ENCODE measurements around the gene SPRR2B.
"Not testable (repeated sequence)": the region's sequence is repeated elsewhere in the genome, so short reads cannot be mapped to it uniquely, and the experiment has no call there.

Gene SPRR2B

DNA sequence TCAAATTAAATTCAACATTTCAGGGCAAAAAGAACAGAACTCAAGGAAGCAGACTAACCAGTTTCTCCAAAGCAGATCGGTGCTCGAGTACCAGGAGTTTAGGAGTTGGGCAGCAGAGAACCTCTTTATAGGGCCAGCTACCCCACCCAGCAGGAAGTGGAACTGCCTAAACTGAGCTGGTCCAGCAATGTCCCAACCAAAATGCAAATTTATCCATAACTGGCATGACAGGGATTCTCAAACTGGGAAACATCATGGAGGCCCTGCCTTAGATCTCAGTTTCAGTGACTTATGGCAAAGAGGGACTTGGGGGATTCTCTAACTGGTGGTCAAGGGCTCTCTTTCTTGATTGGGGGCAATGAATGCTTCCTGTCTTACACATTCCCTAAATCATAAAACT is at the start of gene SPRR2B:
SPRR2B (minus strand) TSS at position 101 of the 400 bp plus-strand sequence. CDS start 772 bp downstream, outside the sequence.
- DNase-seq: no peak

DNA sequence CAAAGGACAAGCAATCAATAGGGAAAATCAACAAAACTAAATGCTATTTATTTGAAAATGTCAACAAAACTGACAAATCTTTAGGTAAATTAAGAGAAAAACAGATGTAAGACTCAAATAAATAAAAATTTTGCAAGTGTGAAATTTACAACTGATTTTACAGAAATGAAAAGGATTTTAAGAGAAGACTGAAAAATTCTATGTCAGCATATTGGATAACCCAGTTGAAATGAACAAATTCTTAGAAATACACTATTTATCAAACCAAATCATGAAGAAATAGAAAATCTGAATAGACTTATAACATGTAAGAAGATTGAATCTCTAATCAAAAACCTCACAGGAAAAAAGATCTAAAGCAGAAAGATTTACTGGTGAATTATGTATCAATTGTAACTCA is 49.5 kb upstream of the SPRR2B start:
- DNase-seq: no peak

DNA sequence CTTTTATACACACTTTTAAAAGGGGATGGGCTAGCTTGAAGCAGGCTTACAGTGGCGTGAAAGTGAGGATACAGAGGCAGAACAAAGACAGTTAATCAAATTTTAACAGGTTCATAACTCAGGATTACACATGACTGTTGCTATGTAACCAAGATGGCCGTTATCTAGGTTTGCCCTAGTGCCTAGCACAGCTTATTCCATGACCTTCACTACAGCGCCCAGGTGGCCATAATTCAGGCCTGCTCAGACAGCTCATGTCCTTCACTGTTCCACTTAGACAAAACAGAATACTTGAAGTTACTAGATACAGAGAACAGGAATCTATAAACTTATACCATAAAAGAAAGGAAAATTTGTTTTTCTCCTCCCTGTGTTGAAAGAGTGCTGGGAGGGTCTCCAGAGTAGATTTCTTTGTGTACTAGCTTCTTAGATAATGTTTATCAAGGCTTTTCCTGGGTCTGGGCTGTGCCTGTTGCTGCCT is 48.1 kb upstream of the SPRR2B start:
- no peak for DNase-seq

DNA sequence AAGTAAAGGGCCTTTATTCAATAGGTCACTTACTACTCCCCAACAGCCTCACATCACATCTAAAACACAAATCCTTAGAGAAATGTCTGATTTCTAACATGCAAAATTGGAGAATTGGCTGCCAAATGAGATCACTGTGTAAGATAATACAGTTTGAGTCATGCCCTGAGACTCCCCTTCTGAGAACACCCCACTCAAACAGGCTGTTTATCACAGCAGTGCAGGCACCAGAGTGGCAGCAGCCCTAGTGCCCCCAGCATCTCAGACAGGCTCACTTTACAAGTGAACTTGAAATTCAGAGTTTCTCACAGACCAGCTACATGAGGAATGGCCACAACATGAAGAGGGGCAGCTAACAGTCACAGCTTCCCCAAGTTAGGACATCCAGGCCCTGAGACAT is 43.9 kb upstream of the SPRR2B start:
- not testable (repeated sequence) for DNase-seq

DNA sequence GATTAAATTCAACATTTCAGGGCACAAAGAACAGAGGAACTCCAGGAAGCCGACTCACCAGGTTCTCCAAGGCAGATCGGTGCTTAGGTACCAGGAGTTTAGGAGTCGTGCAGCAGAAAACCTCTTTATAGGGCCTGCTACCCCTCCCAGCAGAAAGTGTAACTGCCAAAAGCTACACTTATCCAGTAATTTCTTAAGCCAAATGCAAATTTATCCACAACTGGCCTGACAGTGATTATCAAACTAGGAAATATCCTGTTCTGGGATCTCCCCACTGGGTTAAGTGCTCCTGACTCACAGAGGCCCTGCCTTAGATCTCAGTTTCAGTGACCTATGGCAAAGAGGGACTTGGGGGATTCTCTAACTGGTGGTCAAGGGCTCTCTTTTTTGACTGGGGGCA is 42.0 kb upstream of the SPRR2B start, which contains the start of gene SPRR2F:
SPRR2F (minus strand) TSS at position 101 of the 400 bp plus-strand sequence. CDS start 783 bp downstream, outside the sequence.
- no peak for DNase-seq

DNA sequence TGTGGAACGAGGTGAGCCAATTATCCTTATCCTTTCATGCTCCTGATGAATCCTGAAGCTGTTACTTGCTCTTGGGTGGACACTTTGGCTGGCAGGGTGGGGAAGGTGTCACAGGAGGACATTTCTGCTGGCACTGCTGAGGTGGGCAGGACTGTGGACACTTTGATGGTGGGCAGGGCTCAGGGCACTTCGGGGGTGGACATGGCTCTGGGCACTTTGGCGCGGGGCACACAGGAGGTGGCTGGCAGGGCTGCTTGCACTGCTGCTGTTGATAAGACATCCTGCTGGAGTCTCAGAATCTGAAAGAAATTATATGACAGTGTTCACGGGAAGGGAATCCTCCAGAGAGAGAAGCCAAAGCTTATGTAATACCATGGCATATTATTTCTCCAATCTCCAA is 41.0 kb upstream of the SPRR2B start:
- not testable (repeated sequence) for DNase-seq

DNA sequence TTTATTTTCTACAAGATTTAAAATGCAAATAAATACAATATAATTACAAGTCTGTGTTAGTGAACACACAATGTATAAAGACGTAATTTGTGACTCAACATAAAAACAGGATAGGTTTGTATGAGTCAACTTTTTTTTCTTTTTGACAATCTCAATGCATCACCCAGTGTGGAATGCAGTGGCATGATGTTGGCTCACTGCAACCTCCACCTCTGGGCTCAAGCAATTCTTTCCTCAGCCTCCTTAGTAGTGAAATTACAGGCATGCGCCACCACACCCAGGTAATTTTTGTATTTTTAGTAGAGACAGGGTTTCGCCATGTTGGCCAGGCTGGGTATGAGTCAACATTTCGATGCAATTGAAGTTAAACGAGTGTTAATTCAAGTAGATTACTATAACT is 28.8 kb upstream of the SPRR2B start:
- peak; percentile 44 for DNase-seq

DNA sequence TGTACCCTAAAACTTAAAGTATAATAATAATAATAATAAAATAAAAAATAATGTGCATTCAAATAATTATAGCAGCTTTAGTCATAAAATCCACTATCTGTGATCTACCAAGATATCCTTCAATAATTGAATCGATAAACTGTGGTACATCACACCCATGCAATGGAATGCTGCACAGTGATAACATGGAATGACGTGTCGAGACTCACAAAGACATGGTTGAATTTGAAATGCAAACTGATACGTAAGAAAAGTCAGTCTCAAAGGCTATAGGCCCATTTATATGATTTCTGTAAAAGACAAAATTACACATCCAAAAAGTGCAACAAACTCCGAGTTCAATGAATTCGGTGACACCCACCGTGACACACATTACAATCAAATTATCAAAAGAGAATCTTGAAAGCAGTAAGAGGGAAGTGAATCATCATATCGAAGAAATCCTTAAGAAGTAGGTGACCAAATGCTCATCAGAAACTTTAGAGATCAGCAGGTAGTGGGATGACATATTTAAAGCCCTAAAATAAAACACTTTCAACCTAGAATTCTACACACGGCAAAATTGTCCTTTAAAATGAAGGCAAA is 28.1 kb upstream of the SPRR2B start:
- no peak for DNase-seq

DNA sequence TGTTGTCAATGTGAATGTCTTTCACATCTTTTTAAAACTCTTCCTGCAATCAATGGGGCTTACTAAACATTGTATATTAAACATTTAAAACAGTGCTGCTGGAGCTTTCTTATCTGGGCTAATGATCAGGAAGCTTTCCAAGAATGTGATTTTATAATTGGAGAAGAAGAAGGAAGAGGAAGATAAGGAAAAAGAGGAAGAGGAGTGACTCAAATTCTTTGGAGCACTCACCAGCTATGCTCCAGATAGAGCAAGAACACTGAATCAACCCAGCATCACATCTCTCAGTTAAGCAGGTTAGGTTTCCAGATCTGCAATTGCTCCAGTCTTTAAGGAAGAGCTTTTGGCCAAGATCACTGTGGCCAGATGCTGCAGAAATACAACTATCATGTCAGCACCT is 24.4 kb upstream of the SPRR2B start:
- no peak for DNase-seq

DNA sequence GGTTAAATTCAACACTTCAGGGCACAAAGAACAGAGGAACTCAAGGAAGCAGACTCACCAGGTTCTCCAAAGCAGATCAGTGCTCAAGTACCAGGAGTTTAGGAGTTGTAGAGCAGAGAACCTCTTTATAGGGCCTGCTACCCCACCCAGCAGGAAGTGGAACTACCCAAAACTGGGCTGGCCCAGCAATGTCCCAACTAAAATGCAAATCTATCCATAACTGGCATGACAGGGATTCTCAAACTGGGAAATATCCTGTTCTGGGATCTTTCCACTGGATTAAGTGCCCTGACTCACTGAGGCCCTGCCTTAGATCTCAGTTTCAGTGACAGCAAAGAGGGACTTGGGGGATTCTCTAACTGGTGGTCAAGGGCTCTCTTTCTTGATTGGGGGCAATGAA is 23.0 kb upstream of the SPRR2B start, which contains the start of gene SPRR2E:
SPRR2E (minus strand) TSS at position 101 of the 400 bp plus-strand sequence. CDS start 775 bp downstream, outside the sequence.
- no peak for DNase-seq

DNA sequence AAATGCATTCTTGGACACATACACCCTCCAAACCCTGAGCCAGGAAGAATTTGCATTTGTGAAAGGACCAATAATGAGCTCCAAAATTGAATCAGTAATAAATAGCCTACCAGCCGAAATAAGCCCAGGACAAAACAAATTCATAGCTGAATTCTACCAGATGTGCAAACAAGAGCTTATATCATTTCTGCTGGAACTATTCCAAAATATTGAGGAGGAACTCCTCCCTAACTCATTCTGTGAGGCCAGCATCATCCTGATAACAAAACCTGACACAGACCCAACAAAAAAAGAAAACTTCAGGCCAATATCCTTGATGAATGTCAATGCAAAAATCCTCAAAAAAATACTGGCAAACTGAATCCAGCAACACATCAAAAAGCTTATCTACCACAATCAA is 16.2 kb upstream of the SPRR2B start:
- DNase-seq: no peak

DNA sequence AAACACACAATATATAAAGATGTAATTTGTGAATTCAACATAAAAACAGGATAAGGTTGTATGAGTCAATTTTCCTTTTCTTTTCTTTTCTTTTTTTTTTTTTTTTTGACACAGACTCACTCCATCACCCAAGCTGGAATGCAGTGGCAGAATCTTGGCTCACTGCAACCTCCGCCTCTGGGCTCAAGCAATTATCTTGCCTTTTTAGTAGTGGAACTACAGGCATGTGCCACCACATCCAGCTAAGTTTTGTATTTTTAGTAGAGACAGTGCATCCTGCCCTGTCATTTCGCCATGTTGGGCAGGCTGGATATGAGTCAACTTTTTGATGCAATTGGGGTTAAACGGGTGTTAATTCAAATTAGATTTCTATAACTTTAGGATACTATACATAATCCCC is 10.3 kb upstream of the SPRR2B start:
- no peak for DNase-seq

DNA sequence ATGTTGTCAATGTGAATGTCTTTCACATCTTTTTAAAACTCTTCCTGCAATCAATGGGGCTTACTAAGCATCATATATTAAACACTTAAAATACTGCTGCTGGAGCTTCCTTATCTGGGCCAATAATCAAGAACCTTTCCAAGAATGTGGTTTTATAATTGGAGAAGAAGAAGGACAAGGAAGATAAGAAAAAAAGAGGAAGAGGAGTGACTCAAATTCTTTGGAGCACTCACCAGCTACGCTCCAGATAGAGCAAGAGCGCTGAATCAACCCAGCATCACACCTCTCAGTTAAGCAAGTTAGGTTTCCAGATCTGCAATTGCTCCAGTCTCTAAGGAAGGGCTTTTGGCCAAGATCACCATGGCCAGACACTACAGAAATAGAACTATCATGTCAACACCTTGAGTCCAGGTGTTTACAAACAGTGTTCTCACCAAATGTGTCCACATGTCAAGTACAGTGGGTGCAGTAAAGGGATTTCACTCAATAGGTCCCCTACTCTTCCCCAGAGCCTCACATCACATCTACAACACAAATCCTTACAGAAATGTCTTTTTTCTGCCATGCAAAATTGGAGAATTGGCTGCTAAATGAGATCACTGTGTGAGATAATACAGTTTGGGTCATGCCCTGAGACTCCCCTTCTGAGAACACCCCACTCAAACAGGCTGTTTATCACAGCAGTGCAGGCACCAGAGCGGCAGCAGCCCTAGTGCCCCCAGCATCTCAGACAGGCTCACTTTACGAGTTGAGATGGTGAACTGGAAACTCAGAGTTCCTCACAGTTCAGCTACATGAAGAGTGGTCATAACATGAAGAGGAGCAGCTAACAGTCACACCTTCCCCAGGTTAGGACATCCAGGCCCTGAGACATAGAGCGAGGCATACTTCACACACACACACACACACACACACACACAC is 1.7 kb upstream of the SPRR2B start:
- DNase-seq: no peak

DNA sequence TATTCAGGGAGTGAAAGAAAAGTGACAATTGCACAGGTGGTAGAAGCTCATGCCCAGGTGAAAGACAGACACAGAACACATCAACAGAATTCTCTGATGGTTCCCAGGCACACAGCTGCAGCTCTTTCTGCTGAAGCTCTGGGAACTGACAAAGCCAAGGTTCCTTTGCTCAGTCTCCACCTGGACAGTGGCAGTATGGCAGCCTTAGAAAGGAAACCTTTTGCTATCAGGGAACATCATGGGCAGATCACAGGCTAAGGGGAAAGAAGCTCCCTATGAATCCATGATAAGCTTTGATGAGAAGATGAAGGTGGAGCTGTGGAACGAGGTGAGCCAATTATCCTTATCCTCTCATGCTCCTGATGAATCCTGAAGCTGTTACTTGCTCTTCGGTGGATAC is 1.2 kb downstream of the SPRR2B start:
- no peak for DNase-seq

DNA sequence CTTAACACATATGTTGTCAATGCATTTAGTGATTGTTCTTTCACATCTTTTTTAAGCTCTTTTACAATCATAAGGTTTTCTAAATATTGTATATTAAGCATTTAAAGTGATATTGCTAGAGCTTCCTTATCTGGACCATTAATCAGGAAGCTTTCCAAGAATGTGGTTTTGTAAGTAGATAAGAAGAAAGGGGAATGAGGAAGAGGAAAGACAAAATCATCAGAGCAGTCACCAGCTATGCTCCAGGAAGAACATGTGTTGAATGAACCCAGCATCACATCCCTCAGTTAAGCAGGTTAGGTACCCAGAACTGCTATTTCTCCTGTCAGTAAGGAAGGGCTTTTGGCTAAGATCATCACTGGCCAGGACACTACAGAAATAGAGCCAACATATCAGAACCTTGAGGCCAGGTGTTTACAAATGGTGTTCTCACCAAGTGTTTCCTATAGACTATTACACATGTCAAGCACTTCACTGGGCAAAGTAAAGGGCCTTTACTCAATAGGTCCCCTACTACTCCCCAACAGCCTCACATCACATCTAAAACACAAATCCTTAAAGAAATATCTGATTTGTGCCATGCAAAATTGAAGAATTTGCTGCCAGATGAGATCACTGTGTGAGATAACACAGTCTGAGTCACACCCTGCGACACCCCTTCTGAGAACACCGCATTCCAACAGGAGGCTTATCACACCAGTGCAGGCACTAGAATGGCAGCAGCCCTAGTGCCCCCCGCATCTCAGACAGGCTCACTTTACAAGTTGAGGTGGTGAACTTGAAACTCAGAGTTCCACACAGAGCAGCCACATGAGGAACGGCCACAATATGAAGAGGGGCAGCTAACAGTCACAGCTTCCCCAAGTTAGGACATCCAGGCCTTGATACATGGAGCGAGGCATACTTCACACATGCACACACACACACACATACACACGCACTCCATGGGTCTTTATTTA is 12.3 kb downstream of the SPRR2B start:
- no peak for DNase-seq

DNA sequence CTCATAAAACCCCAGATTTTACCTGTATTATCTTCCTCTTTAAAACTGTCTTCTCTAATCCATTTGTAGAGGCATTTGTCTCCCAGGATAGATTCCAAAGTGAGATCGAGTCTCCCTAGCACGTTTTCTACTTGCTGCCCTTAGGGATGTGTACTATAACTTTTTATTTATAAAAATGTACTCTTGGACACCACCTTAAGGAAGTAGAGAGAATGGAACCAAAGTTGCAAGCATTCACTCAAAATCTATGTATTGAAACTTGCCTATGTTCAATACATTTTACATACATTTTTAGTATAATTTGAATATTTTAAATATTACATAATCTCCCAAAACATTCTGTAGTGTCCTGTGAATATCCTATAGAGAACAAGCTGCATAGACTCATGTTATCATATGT is 13.3 kb downstream of the SPRR2B start:
- DNase-seq: no peak

DNA sequence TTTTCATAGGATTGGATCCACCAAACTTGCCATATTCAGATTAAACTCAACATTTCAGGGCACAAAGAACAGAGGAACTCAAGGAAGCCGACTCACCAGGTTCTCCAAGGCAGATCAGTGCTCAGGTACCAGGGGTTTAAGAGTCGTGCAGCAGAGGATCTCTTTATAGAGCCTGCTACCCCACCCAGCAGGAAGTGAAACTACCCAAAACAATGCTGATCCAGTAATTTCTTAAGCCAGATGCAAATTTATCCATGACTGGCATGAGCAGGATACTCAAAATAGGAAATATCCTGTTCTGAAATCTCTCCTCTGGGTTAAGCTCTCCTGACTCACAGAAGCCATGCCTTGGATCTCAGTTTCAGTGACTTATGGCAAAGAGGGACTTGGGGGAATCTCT is 14.0 kb downstream of the SPRR2B start, which contains the start of gene SPRR2A:
SPRR2A (minus strand) TSS at position 138 of the 400 bp plus-strand sequence. CDS start 777 bp downstream, outside the sequence.
- no peak for DNase-seq

DNA sequence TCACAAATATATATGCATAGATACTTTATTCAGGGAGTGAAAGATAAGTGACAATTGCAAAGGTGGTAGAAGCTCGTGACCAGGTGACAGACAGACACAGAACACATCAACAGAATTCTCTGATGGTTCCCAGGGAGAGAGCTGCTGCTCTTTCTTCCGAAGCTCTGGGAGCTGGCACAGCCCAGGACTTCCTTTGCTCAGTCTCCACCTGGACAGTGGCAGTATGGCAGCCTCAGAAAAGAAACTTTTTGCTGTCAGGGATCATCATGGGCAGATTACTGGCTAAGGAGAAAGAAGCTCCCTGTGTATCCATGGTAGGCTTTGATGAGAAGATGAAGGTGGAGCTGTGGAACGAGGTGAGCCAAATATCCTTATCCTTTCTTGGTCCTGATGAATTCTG is 15.3 kb downstream of the SPRR2B start:
- DNase-seq: not testable (repeated sequence)

DNA sequence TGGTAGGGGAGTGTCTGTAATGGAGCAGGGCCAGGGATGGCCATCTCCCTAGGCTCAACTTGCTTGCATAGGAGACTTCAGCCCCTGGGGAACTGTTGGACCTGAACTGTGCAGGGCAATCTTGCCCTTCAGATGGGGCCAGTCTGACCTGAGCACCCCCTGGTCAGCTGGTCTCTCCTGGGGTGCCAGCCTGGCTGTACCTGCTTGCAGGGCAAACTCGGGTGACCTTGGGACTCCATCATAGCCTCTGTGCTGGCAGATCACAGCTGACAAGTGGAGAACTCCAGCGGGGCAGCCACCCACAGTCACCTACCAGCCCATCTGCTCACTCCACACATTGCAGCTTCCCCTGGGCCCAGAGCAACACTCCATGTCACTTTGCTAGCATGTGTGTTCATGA is 22.2 kb downstream of the SPRR2B start:
- DNase-seq: no peak

DNA sequence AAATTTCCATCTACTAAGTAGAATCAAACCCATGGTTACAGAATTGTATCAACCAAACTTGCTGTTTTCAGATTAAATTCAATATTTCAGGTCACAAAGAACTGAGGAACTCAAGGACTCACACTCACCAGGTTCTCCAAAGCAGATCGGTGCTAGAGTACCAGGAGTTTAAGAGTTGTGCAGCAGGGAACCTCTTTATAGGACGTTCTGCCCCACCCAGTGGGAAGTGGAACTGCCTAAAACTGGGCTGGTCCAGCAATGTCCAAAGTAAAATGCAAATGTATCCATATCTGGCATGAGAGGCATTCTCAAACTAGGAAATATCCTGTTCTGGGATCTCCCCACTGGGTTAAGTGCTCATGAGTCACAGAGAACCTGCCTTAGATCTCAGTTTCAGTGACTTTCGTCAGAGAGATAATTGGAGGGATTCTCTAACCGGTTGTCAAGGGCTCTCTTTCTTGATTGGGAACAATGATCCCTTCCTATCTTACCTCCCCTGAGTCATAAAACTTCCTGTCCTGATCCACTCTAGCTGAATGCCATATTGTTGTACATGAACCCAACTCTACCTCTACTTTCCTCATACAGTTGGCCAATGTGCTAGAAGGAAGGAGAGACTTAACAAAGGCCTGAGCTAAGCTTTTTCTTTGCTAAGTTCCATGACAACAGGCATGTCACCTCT is 30.3 kb downstream of the SPRR2B start, which contains the start of gene SPRR2D:
SPRR2D (minus strand) TSS at position 171 of the 682 bp plus-strand sequence. CDS start 774 bp downstream, outside the sequence.
- no peak for DNase-seq

DNA sequence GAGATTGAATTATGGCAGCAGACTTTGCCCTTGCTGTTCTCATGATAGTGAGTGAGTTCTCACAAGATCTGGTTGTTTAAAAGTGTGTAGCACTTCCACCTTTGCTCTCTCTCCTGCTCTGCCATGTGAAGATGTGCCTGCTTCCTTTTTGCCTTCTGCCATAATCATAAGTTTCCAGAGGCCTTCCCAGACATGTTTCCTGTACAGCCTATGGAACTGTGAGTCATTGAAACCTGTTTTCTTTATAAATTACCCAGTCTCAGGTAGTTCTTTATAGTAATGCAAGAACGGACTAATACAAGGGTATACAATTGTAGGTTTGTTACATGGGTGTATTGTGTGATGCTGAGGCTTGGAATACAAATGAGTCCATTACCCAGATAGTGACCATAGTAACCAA is 36.2 kb downstream of the SPRR2B start:
- no peak for DNase-seq

Data from EL (cell line).